GM23338 (cell line): ENCODE measurements around the gene AGTRAP.

Experiments
- EZH2 ChIP-seq: fragments of 200-600 bp; sonication (generic); IDR thresholded peaks from one replicate; pipeline ENCODE4 v1.8.0; 2017; ENCODE audit warnings: antibody characterized with exemption, mild to moderate bottlenecking, low read depth; ENCODE audit not compliant: unreplicated experiment
- EZH2phosphoT487 ChIP-seq: fragments of 200-600 bp; sonication (generic); IDR thresholded peaks from one replicate; pipeline ENCODE4 v1.8.1; 2018; ENCODE audit warnings: antibody characterized with exemption; ENCODE audit not compliant: unreplicated experiment
- TF ChIP-seq, protein P1 (sequence below), 2 experiments: fragments of 200-600 bp in 1 of 2; sonication (generic) in 1 of 2; conservative IDR thresholded peaks; 2 replicates each; pipeline versions ENCODE4 v1.5.1 to v1.6.1; 2016 to 2017; ENCODE audit warnings: antibody characterized with exemption in 2 of 2, low read depth in 2 of 2, mild to moderate bottlenecking in 2 of 2, moderate library complexity in 1 of 2

DNA sequence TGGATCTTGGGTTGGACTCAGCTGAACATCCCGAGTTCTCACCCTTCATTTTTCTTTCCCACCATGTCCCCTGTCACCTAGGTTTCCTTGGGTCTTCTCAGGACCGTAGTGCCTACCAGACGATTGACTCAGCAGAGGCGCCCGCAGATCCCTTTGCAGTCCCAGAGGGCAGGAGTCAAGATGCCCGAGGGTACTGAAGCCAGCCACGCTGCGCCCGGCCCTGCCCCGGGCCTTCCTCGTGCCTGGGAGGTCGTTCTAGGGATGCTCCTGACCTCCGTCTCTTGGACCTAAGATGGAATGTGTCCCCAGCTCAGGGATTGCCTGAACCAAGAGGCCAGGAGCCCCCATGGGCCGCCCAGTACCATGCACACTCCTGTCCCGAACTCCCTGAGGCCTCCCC, 14.1 kb downstream of the AGTRAP start:
- TF ChIP-seq EZH2: no peak
- TF ChIP-seq, protein P1, sequence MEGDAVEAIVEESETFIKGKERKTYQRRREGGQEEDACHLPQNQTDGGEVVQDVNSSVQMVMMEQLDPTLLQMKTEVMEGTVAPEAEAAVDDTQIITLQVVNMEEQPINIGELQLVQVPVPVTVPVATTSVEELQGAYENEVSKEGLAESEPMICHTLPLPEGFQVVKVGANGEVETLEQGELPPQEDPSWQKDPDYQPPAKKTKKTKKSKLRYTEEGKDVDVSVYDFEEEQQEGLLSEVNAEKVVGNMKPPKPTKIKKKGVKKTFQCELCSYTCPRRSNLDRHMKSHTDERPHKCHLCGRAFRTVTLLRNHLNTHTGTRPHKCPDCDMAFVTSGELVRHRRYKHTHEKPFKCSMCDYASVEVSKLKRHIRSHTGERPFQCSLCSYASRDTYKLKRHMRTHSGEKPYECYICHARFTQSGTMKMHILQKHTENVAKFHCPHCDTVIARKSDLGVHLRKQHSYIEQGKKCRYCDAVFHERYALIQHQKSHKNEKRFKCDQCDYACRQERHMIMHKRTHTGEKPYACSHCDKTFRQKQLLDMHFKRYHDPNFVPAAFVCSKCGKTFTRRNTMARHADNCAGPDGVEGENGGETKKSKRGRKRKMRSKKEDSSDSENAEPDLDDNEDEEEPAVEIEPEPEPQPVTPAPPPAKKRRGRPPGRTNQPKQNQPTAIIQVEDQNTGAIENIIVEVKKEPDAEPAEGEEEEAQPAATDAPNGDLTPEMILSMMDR (conservative IDR thresholded peaks at IDR 0.05; ENCODE audit: low read depth in 2 of 2): no peak
- TF ChIP-seq EZH2phosphoT487: no peak
